ENCODE results near the gene ALDOC. TPM values are rescaled to one million over a fixed set of nuclear protein-coding genes. Genes with fewer than 3 reads are reported as not detected.
"Not testable (repeated sequence)": the region's sequence is repeated elsewhere in the genome, so short reads cannot be mapped to it uniquely, and the experiment has no call there.

ALDOC gene
- total and polyA plus RNA-seq, 2 donors (not counting 1 experiment from before 2014, with no cell fraction given) = 91.3 to 111 TPM

GRCh38 chr17:28579526-28579925, 2.8 kb upstream of the ALDOC start:
- no peak for TF ChIP-seq CTCF (conservative IDR thresholded peaks at IDR 0.05 in 1 of 2, IDR thresholded peaks at IDR 0.05 in 1 of 2; ENCODE audit: low read depth in 1 of 2, low read length in 2 of 2)
- no peak for TF ChIP-seq EZH2 (IDR thresholded peaks at IDR 0.05; ENCODE audit: low read length, missing control alignments)
- no peaks in the 10 kb centered on the region for H3K9me3 ChIP-seq (ENCODE audit: control insufficient read depth, insufficient read depth, low read depth, low read length)
- no peak overlapping the region for H3K4me2 ChIP-seq (ENCODE audit: extremely low read depth, insufficient read depth, low read length)
- H3K27me3 ChIP-seq (ENCODE audit: control insufficient read depth, insufficient read depth, low read length) = no peaks in the 10 kb centered on the region
- H3K79me2 ChIP-seq (ENCODE audit: control insufficient read depth, insufficient read depth, low read length) = no peaks in the 10 kb centered on the region
- DNase-seq (ENCODE audit: low read depth in 2 of 2) = no peak
- peaks cover 4% of the 10 kb centered on the region for H3K4me1 ChIP-seq (ENCODE audit: control insufficient read depth, extremely low read depth, insufficient read depth, low read length)
- H3K36me3 ChIP-seq (ENCODE audit: control insufficient read depth, insufficient read depth, low read length) = peaks cover 17% of the 10 kb centered on the region
- no peak overlapping the region for H3K27ac ChIP-seq (ENCODE audit: insufficient read depth, low read length)
- no peak overlapping the region for H3K9ac ChIP-seq (ENCODE audit: insufficient read depth, low read length)
- no peaks in the 10 kb centered on the region for H4K20me1 ChIP-seq (ENCODE audit: control insufficient read depth, extremely low read depth, insufficient read depth, low read length)
- H2AFZ ChIP-seq (ENCODE audit: low read length) = no peak overlapping the region
- no peak overlapping the region for H3K4me3 ChIP-seq (replicated peaks in 1 of 4; ENCODE audit: control extremely low read depth in 1 of 4, insufficient read depth in 1 of 4, low read depth in 3 of 4, low read length in 4 of 4)

DNA sequence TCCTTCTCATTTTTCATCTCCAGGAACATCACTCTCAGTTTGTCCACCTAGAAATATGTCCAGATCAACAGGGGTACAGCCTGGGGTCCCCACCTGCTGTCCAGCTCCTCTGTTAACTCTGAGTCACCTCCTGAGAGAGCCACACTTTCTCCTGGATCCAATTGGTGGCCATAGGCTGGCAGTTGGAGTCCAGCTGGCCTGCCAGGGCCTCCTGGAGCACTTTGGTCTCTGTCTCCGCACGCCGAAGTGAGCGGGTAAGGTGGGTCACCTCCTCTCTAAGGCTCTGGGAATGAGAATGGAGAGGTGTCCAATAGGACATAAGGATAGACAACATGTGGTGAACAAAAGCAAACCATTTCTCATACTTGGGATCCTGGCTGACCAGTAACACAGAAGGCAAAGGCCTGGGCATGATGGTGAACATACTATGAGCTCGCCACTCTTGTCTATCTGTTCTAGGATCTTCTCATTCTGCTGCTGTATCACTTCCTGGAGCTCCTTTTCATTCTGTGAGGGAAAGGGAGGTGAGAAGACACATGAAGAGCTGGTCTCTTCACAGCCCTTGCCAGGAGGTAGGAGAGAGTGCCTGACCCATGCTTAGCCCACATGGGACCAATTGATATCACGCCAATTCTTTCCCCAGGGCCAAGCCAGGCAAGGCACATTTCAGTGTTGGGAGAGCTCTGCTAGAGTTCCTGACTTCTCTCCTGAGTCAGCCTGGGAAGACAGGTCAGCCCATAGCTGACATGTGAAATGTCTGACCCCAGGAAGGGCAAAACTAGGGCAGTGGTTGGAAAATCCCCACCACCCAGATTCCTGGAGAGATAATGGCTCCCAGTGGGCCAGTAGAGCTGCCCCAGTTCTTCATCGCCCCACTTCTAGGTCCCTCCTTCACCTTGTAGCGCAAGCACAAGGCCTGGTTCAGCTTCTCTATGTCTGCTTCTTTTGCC, 1.8 kb upstream of the ALDOC start:
- peaks cover 4% of the 10 kb centered on the region for H3K4me1 ChIP-seq (ENCODE audit: control insufficient read depth, extremely low read depth, insufficient read depth, low read length)
- no peaks in the 10 kb centered on the region for H3K9me3 ChIP-seq (ENCODE audit: control insufficient read depth, insufficient read depth, low read depth, low read length)
- TF ChIP-seq CTCF (conservative IDR thresholded peaks at IDR 0.05 in 1 of 2, IDR thresholded peaks at IDR 0.05 in 1 of 2; ENCODE audit: low read depth in 1 of 2, low read length in 2 of 2) (no peak), EZH2 (IDR thresholded peaks at IDR 0.05; ENCODE audit: low read length, missing control alignments) (no peak)
- H3K9ac ChIP-seq (ENCODE audit: insufficient read depth, low read length) = no peak overlapping the region
- H3K4me3 ChIP-seq (replicated peaks in 1 of 4; ENCODE audit: control extremely low read depth in 1 of 4, insufficient read depth in 1 of 4, low read depth in 3 of 4, low read length in 4 of 4) = no peak overlapping the region
- H3K4me2 ChIP-seq (ENCODE audit: extremely low read depth, insufficient read depth, low read length) = no peak overlapping the region
- no peaks in the 10 kb centered on the region for H4K20me1 ChIP-seq (ENCODE audit: control insufficient read depth, extremely low read depth, insufficient read depth, low read length)
- no peaks in the 10 kb centered on the region for H3K79me2 ChIP-seq (ENCODE audit: control insufficient read depth, insufficient read depth, low read length)
- H3K36me3 ChIP-seq (ENCODE audit: control insufficient read depth, insufficient read depth, low read length) = peaks cover 11% of the 10 kb centered on the region
- no peak overlapping the region for H3K27ac ChIP-seq (ENCODE audit: insufficient read depth, low read length)
- no peak for DNase-seq (ENCODE audit: low read depth in 2 of 2)
- H2AFZ ChIP-seq (ENCODE audit: low read length) = no peak overlapping the region
- H3K27me3 ChIP-seq (ENCODE audit: control insufficient read depth, insufficient read depth, low read length) = no peaks in the 10 kb centered on the region

DNA sequence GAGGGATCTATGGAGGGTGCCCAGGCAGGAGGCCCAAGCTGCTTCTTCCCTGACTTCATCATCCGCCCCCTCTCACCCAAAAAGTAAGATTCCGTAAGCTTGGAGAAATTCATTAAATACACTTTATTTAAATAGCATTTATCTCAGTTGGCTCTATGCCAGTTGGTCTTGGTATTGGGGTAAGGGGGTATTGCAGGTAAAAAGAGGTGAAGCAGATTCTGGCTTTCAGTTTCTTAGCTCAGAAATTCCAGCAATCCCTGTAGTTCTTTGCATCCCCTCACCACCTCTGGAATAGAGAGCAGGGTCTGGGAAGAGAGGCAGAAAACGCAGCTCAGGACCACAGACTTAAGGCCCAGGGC, 750 bp upstream of the ALDOC start:
- H3K36me3 ChIP-seq (ENCODE audit: control insufficient read depth, insufficient read depth, low read length) = peaks cover 12% of the 10 kb centered on the region
- H3K4me1 ChIP-seq (ENCODE audit: control insufficient read depth, extremely low read depth, insufficient read depth, low read length) = peaks cover 4% of the 10 kb centered on the region
- H3K27me3 ChIP-seq (ENCODE audit: control insufficient read depth, insufficient read depth, low read length) = no peaks in the 10 kb centered on the region
- no peaks in the 10 kb centered on the region for H3K9me3 ChIP-seq (ENCODE audit: control insufficient read depth, insufficient read depth, low read depth, low read length)
- H4K20me1 ChIP-seq (ENCODE audit: control insufficient read depth, extremely low read depth, insufficient read depth, low read length) = no peaks in the 10 kb centered on the region
- peak overlapping the region; percentile 25 for H3K27ac ChIP-seq (ENCODE audit: insufficient read depth, low read length)
- TF ChIP-seq EZH2 (IDR thresholded peaks at IDR 0.05; ENCODE audit: low read length, missing control alignments) = no peak
- TF ChIP-seq CTCF (conservative IDR thresholded peaks at IDR 0.05 in 1 of 2, IDR thresholded peaks at IDR 0.05 in 1 of 2; ENCODE audit: low read depth in 1 of 2, low read length in 2 of 2) = no peak
- H3K4me3 ChIP-seq (replicated peaks in 1 of 4; ENCODE audit: control extremely low read depth in 1 of 4, insufficient read depth in 1 of 4, low read depth in 3 of 4, low read length in 4 of 4) = no peak overlapping the region
- no peak for DNase-seq (ENCODE audit: low read depth in 2 of 2)
- no peak overlapping the region for H3K4me2 ChIP-seq (ENCODE audit: extremely low read depth, insufficient read depth, low read length)
- no peaks in the 10 kb centered on the region for H3K79me2 ChIP-seq (ENCODE audit: control insufficient read depth, insufficient read depth, low read length)
- no peak overlapping the region for H3K9ac ChIP-seq (ENCODE audit: insufficient read depth, low read length)
- no peak overlapping the region for H2AFZ ChIP-seq (ENCODE audit: low read length)

- not testable (repeated sequence) for H3K79me2 ChIP-seq (ENCODE audit: control insufficient read depth, insufficient read depth, low read length); H3K36me3 ChIP-seq (ENCODE audit: control insufficient read depth, insufficient read depth, low read length); H2AFZ ChIP-seq (ENCODE audit: low read length); DNase-seq (ENCODE audit: low read depth in 2 of 2); H4K20me1 ChIP-seq (ENCODE audit: control insufficient read depth, extremely low read depth, insufficient read depth, low read length); H3K27me3 ChIP-seq (ENCODE audit: control insufficient read depth, insufficient read depth, low read length); H3K4me1 ChIP-seq (ENCODE audit: control insufficient read depth, extremely low read depth, insufficient read depth, low read length); H3K4me3 ChIP-seq (replicated peaks in 1 of 4; ENCODE audit: control extremely low read depth in 1 of 4, insufficient read depth in 1 of 4, low read depth in 3 of 4, low read length in 4 of 4); H3K9ac ChIP-seq (ENCODE audit: insufficient read depth, low read length); H3K27ac ChIP-seq (ENCODE audit: insufficient read depth, low read length); H3K9me3 ChIP-seq (ENCODE audit: control insufficient read depth, insufficient read depth, low read depth, low read length)
- peak overlapping the region; percentile 7 for H3K4me2 ChIP-seq (ENCODE audit: extremely low read depth, insufficient read depth, low read length)
Observed at GRCh38 chr17:28576016-28576415, 679 bp downstream of the ALDOC start.

Data from fibroblast of lung (primary cell).